ENCODE data around the gene MRM3.

MRM3 gene

DNA sequence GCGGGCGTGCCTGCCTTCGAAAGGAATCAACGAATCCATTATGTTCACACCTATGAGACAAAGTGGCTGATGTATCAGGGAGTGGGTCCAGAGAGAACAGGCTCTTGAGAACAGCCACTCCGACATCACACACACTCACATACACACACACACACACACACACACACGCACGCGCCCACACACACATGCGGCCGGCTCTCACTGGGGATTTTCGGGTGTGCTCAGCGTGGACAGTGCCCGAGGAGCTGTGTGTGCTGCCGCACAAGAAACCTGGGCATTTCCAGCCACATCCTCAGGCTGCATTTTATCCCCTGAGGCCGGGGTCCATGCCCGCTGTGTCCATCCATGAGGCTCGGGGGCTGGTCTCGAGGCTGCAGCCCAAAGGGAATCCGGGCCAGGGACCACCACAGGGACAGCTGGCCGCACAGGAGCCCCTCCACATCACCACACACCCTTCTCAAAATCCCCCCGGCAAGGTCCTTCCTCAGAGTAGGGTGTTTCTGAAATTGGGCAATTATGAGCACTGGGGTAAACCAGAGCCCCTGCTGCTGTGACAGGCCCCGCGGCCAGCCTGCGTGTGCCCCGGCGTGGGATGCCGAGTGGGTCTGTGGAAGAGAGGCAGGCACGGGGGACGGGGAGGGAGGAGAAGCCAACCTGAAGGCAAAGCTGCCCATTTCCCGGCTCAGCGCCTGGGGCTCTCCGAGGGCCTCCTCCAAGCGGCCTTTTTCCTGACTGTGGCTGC is 24.8 kb downstream of the MRM3 start:
- no peak for TF ChIP-seq TAF1 (IDR thresholded peaks at IDR 0.05; ENCODE audit: borderline replicate concordance, insufficient read depth, low read length)
- TF ChIP-seq POLR2AphosphoS5 (IDR thresholded peaks at IDR 0.05; ENCODE audit: low read depth, low read length) = no peak
- TF ChIP-seq, protein P1, sequence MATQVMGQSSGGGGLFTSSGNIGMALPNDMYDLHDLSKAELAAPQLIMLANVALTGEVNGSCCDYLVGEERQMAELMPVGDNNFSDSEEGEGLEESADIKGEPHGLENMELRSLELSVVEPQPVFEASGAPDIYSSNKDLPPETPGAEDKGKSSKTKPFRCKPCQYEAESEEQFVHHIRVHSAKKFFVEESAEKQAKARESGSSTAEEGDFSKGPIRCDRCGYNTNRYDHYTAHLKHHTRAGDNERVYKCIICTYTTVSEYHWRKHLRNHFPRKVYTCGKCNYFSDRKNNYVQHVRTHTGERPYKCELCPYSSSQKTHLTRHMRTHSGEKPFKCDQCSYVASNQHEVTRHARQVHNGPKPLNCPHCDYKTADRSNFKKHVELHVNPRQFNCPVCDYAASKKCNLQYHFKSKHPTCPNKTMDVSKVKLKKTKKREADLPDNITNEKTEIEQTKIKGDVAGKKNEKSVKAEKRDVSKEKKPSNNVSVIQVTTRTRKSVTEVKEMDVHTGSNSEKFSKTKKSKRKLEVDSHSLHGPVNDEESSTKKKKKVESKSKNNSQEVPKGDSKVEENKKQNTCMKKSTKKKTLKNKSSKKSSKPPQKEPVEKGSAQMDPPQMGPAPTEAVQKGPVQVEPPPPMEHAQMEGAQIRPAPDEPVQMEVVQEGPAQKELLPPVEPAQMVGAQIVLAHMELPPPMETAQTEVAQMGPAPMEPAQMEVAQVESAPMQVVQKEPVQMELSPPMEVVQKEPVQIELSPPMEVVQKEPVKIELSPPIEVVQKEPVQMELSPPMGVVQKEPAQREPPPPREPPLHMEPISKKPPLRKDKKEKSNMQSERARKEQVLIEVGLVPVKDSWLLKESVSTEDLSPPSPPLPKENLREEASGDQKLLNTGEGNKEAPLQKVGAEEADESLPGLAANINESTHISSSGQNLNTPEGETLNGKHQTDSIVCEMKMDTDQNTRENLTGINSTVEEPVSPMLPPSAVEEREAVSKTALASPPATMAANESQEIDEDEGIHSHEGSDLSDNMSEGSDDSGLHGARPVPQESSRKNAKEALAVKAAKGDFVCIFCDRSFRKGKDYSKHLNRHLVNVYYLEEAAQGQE (IDR thresholded peaks at IDR 0.05; ENCODE audit: insufficient read depth in 1 of 2, low read depth in 2 of 2, low read length in 2 of 2) = no peak
- no peak for TF ChIP-seq SIN3A (IDR thresholded peaks at IDR 0.05; ENCODE audit: borderline replicate concordance, insufficient read depth, low read length)
- TF ChIP-seq FOXP2 (optimal IDR thresholded peaks at IDR 0.05; ENCODE audit: borderline replicate concordance, extremely low read depth, extremely low read length, insufficient read depth) = no peak

DNA sequence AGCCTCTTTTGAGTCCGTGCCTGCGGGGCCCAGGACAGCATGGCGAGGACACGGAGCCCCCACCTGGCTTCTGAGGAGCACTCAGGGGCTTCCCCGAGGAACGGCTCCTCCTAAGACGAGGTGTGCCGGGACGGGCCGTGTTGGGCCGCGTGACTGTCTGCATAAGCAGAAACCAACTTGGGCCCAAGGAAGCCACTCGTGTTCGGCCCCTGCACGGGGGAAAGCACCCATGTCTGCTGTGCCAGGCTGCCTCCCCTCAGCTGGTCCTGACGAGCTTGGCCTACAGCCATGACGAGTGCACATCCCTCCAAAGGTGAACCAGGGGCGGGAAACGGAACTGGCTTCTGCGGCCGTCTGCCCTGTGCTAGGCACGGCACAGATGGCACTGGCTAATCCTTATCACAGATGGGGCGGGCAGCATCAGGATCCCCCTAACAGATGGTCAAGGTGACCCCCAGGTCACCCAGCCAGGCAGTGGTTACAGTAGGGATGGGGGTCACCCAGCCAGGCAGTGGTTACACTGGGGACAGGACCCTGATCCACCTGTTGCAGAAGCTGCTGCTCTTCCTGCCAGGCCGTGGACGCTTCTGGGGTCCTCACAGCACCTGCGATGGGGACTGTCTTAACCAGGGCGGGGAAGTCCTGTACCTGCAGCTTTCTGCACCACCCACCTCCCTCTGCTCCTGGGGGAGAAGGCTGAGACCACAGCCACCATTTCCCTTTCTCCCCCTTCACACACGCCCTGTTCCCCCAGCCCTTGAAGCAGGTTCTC is 25.6 kb downstream of the MRM3 start:
- TF ChIP-seq POLR2AphosphoS5 (IDR thresholded peaks at IDR 0.05; ENCODE audit: low read depth, low read length) (no peak), SIN3A (IDR thresholded peaks at IDR 0.05; ENCODE audit: borderline replicate concordance, insufficient read depth, low read length) (no peak), FOXP2 (optimal IDR thresholded peaks at IDR 0.05; ENCODE audit: borderline replicate concordance, extremely low read depth, extremely low read length, insufficient read depth) (no peak), TAF1 (IDR thresholded peaks at IDR 0.05; ENCODE audit: borderline replicate concordance, insufficient read depth, low read length) (no peak)
- TF ChIP-seq, protein P1 (IDR thresholded peaks at IDR 0.05; ENCODE audit: insufficient read depth in 1 of 2, low read depth in 2 of 2, low read length in 2 of 2) = no peak

DNA sequence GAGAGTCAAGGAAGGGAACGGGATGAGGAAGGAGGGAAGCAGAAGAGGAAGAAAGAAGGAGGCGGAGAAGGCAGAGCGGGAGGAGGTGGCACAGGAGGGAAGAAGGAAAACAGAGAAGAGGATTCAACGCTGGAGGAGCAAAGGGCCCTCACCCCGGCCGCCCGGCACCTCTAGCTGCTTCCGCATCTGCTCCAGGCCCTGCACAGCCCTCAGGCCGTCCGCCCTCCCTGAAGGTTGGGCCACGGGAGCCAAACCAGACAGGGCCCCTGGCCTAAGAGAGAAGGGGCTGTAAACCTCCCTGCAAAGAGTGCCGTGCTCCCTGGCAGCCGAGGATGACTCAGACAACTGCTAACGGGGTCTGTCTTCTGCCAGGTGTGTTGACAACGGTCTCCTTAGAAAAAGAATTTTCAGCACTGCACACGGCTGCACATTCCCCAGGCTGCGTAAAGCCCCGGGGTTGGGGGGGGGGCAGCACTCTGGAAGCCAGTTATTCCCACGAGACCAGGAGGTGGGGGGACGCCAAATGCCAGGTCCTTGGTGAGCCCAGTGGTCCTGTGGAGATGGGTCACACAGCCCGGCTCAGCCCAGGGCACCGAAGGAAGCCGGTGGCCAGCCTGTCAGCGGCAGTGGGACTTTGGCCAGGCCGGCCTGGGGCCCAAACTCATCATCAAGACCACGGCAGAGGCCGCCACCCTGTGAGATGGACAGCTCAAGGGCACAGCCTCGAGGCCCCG is 29.1 kb downstream of the MRM3 start:
- TF ChIP-seq POLR2AphosphoS5 (IDR thresholded peaks at IDR 0.05; ENCODE audit: low read depth, low read length) = no peak
- TF ChIP-seq TAF1 (IDR thresholded peaks at IDR 0.05; ENCODE audit: borderline replicate concordance, insufficient read depth, low read length) = no peak
- TF ChIP-seq FOXP2 (optimal IDR thresholded peaks at IDR 0.05; ENCODE audit: borderline replicate concordance, extremely low read depth, extremely low read length, insufficient read depth) = no peak
- TF ChIP-seq, protein P1 (IDR thresholded peaks at IDR 0.05; ENCODE audit: insufficient read depth in 1 of 2, low read depth in 2 of 2, low read length in 2 of 2) = no peak
- TF ChIP-seq SIN3A (IDR thresholded peaks at IDR 0.05; ENCODE audit: borderline replicate concordance, insufficient read depth, low read length) = no peak

DNA sequence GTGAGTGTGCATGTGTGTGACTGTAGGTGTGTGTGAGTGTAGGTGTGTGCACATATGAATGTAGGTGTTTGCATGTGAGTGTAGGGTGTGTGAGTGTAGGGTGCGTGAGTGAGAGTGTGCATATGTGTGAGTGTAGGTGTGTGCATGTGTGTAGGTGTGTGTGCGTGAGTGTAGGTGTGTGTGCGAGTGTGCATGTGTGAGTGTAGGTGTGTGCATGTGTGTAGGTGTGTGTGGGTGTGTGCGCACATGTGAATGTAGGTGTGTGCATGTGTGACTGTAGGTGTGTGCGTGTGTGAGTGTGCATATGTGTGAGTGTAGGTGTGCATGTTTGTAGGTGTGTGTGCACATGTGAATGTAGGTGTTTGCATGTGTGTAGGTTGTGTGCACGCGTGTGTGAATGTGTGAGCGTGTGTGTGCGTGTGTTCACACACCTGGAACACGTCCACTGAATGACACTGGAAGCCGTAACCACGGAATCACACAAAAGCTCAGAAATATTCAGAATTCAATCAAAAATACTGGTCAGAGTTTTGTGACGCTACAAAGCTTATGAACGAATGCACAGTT is 30.6 kb downstream of the MRM3 start:
- no peak for TF ChIP-seq FOXP2 (optimal IDR thresholded peaks at IDR 0.05; ENCODE audit: borderline replicate concordance, extremely low read depth, extremely low read length, insufficient read depth)
- no peak for TF ChIP-seq POLR2AphosphoS5 (IDR thresholded peaks at IDR 0.05; ENCODE audit: low read depth, low read length)
- TF ChIP-seq TAF1 (IDR thresholded peaks at IDR 0.05; ENCODE audit: borderline replicate concordance, insufficient read depth, low read length) = no peak
- TF ChIP-seq SIN3A (IDR thresholded peaks at IDR 0.05; ENCODE audit: borderline replicate concordance, insufficient read depth, low read length) = no peak
- TF ChIP-seq, protein P1 (IDR thresholded peaks at IDR 0.05; ENCODE audit: insufficient read depth in 1 of 2, low read depth in 2 of 2, low read length in 2 of 2) = no peak
